Measurements from ENCODE around the gene BTBD2.
"Not testable (repeated sequence)": the region's sequence is repeated elsewhere in the genome, so short reads cannot be mapped to it uniquely, and the experiment has no call there.

The BTBD2 gene

GRCh38 chr19:2039959-2040646 is 24.6 kb upstream of the BTBD2 start:
- DNase-seq (ENCODE audit: low read depth) = peak; percentile 15

- peak; percentile 21 for DNase-seq (ENCODE audit: low read depth)
Measured at GRCh38 chr19:2039089-2039958, 23.8 kb upstream of the BTBD2 start.

GRCh38 chr19:2038284-2039088 is 23.0 kb upstream of the BTBD2 start:
- peak; percentile 24 for DNase-seq (ENCODE audit: low read depth)

- DNase-seq (ENCODE audit: low read depth) = no peak
Measured at GRCh38 chr19:2037651-2038255, 22.2 kb upstream of the BTBD2 start.

GRCh38 chr19:2036424-2036823 is 20.9 kb upstream of the BTBD2 start:
- DNase-seq (ENCODE audit: low read depth) = no peak

- DNase-seq (ENCODE audit: low read depth) = no peak
Measured at GRCh38 chr19:2035590-2035991, 20.1 kb upstream of the BTBD2 start.

- peak; percentile 94 for DNase-seq (ENCODE audit: low read depth)
Measured at GRCh38 chr19:2034729-2035589, 19.4 kb upstream of the BTBD2 start.

GRCh38 chr19:2034253-2034652 is 18.7 kb upstream of the BTBD2 start:
- DNase-seq (ENCODE audit: low read depth) = not testable (repeated sequence)

GRCh38 chr19:2033825-2034159 is 18.3 kb upstream of the BTBD2 start:
- no peak for DNase-seq (ENCODE audit: low read depth)

- DNase-seq (ENCODE audit: low read depth) = no peak
Measured at GRCh38 chr19:2033115-2033824, 17.8 kb upstream of the BTBD2 start.

GRCh38 chr19:2032296-2032941 is 16.9 kb upstream of the BTBD2 start:
- peak; percentile 78 for DNase-seq (ENCODE audit: low read depth)

GRCh38 chr19:2027361-2027760 is 11.8 kb upstream of the BTBD2 start:
- DNase-seq (ENCODE audit: low read depth) = no peak

- DNase-seq (ENCODE audit: low read depth) = no peak
Measured at GRCh38 chr19:2026770-2027169, 11.3 kb upstream of the BTBD2 start.

- DNase-seq (ENCODE audit: low read depth) = no peak
Measured at GRCh38 chr19:2022289-2022688, 6.8 kb upstream of the BTBD2 start.

GRCh38 chr19:2021453-2022140 is 6.1 kb upstream of the BTBD2 start:
- no peak for DNase-seq (ENCODE audit: low read depth)

- DNase-seq (ENCODE audit: low read depth) = no peak
Measured at GRCh38 chr19:2018752-2019151, 3.2 kb upstream of the BTBD2 start.

- peak; percentile 74 for DNase-seq (ENCODE audit: low read depth)
Measured at GRCh38 chr19:2016041-2016807, 710 bp upstream of the BTBD2 start.

GRCh38 chr19:2014731-2015607 is 545 bp downstream of the BTBD2 start:
- no peak for DNase-seq (ENCODE audit: low read depth)
